Omental fat pad (tissue), 4 donors: ENCODE measurements around the gene DAO. TPM values are rescaled to one million over a fixed set of nuclear protein-coding genes. Genes with fewer than 3 reads are reported as not detected.

Experiments
- ATAC-seq: fragments of 150-250 bp; one replicate; pipeline ENCODE4 v1.9.1; 2016; ENCODE audit warnings: mild to moderate bottlenecking, moderate library complexity; ENCODE audit not compliant: low FRiP score
- DNase-seq: peaks from one replicate; pipeline ENCODE4 v3.0.0-alpha.2; 2019; ENCODE audit warnings: low spot score
- total RNA-seq, 4 donors: library from RNA; depleted of rRNA; stranded (reverse); fragments of >200 nt; gene quantifications; one replicate each; pipeline ENCODE4 v1.1.0, GENCODE V29; 2016
- TF ChIP-seq, protein P1 (sequence below), 3 donors: fragments of 450-650 bp; IDR thresholded peaks; one replicate each; pipeline ENCODE4 v1.5.1; 2016 to 2017; ENCODE audit warnings: antibody characterized with exemption in 3 of 3, mild to moderate bottlenecking in 3 of 3, moderate library complexity in 2 of 3

Gene DAO
- total RNA-seq, 4 donors from 2014 or later, result not detected

GRCh38 chr12:108890208-108890607 lies 10.3 kb downstream of the DAO start:
- TF ChIP-seq, protein P1, sequence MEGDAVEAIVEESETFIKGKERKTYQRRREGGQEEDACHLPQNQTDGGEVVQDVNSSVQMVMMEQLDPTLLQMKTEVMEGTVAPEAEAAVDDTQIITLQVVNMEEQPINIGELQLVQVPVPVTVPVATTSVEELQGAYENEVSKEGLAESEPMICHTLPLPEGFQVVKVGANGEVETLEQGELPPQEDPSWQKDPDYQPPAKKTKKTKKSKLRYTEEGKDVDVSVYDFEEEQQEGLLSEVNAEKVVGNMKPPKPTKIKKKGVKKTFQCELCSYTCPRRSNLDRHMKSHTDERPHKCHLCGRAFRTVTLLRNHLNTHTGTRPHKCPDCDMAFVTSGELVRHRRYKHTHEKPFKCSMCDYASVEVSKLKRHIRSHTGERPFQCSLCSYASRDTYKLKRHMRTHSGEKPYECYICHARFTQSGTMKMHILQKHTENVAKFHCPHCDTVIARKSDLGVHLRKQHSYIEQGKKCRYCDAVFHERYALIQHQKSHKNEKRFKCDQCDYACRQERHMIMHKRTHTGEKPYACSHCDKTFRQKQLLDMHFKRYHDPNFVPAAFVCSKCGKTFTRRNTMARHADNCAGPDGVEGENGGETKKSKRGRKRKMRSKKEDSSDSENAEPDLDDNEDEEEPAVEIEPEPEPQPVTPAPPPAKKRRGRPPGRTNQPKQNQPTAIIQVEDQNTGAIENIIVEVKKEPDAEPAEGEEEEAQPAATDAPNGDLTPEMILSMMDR (IDR thresholded peaks at IDR 0.05), result no peak
- no peak for ATAC-seq
- no peak for DNase-seq

- TF ChIP-seq, protein P1 (IDR thresholded peaks at IDR 0.05), result no peak
- no peak for DNase-seq
- no peak for ATAC-seq
Observed at GRCh38 chr12:108895220-108895802, 15.4 kb downstream of the DAO start.

DNA sequence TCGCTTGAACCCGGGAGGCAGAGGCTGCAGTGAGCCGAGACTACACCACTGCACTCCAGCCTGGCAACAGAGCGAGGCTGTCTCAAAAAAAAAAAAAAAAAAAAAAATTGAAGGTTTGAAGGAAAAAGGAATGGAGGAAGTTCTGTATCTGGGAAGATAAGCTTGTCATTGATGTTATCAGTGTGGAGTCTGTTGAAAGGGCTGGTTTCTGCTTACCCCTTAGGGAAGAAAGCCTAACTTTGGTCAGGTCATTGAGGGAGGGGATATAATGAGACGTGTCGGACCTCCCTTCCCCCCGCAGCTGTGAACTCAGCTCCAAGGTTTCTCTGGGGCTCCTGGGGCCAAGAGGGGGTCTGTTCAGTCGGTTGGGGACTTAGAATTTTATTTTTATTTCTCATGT lies 16.4 kb downstream of the DAO start:
- TF ChIP-seq, protein P1 (IDR thresholded peaks at IDR 0.05), result no peak

GRCh38 chr12:108896817-108897216 lies 16.9 kb downstream of the DAO start:
- TF ChIP-seq, protein P1 (IDR thresholded peaks at IDR 0.05), result no peak
- DNase-seq (no peak), ATAC-seq (no peak)

More for the DNA sequence above, 16.4 kb downstream of the DAO start:
- ATAC-seq (no peak), DNase-seq (no peak)

GRCh38 chr12:108899145-108899544 lies 19.3 kb downstream of the DAO start:
- TF ChIP-seq, protein P1 (IDR thresholded peaks at IDR 0.05), result no peak
- DNase-seq, result no peak
- no peak for ATAC-seq

DNA sequence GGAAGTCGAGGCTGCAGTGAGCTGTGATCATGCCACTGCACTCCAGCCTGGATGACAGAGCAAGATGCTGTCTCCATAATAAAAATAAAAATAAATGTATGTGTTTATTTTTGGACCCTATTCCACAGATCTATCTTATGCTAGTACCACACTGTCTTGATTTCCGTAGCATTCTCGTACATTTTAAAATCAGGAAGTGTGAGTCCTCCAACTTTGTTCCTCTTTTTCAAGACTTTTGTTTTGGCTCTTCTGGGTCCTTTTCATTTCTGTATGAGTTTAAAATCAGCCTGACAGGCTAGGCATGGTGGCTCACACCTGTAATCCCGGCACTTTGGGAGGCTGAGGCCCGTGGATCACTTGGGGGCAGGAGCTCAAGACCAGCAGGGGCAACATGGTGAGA lies 25.8 kb downstream of the DAO start:
- no peak for ATAC-seq
- DNase-seq, result no peak
- TF ChIP-seq, protein P1 (IDR thresholded peaks at IDR 0.05), result no peak

DNA sequence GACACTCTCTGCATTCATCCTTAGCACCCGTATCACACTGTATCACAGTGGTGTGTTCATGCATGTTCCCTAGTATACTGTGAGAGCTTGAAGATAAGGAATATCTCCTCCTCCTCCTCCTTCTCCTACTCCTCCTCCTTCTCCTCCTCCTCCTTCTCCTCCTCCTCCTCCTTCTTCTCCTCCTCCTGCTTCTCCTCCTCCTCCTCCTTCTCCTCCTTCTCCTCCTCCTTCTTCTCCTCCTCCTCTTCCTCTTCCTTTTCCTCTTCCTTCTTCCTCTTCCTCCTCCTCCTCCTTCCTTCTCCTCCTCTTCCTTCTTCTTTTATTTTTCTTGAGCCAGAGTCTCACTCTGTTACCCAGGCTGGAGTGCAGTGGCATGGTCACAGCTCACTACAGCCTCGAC lies 27.1 kb downstream of the DAO start:
- ATAC-seq, result no peak
- DNase-seq, result no peak
- TF ChIP-seq, protein P1 (IDR thresholded peaks at IDR 0.05), result no peak
